ENCODE results near the gene NFS1. TPM values are rescaled to one million over a fixed set of nuclear protein-coding genes. Genes with fewer than 3 reads are reported as not detected.

Gene NFS1
- total and polyA plus RNA-seq, 4 donors, result 30.1 to 55.2 (median 46.1) TPM

- peaks cover 0 to 6% (median 2%) of the 10 kb centered on the region in 4 donors for H3K4me1 ChIP-seq (ENCODE audit: control insufficient read depth in 4 of 4, insufficient read depth in 4 of 4, low read length in 3 of 4)
- DNase-seq (ENCODE audit: low spot score), result no peak
- H3K9me3 ChIP-seq (ENCODE audit: control insufficient read depth in 4 of 4, low read length in 3 of 4), result no peaks in the 10 kb centered on the region
- no peak overlapping the region for H3K4me3 ChIP-seq (ENCODE audit: low read depth in 1 of 3, low read length in 3 of 3)
- no peaks in the 10 kb centered on the region for H3K27me3 ChIP-seq (ENCODE audit: control insufficient read depth in 4 of 4, insufficient read depth in 4 of 4, low read length in 3 of 4)
- TF ChIP-seq GABPA (IDR thresholded peaks at IDR 0.05 in 1 of 2, conservative IDR thresholded peaks at IDR 0.05 in 1 of 2), result no peak
- TF ChIP-seq MAX (IDR thresholded peaks at IDR 0.05), result no peak
- TF ChIP-seq ATF3 (IDR thresholded peaks at IDR 0.05), result no peak
- H3K36me3 ChIP-seq (ENCODE audit: control insufficient read depth in 4 of 4, insufficient read depth in 3 of 4, low read depth in 1 of 4, low read length in 3 of 4), result no peaks in the 10 kb centered on the region
- H3K27ac ChIP-seq (ENCODE audit: low read depth in 1 of 2, low read length in 2 of 2), result no peak overlapping the region
- WGBS, result 83% methylated on average over 4 of the region's 4 CpGs
- no peak overlapping the region for H3K9ac ChIP-seq (ENCODE audit: low read depth in 1 of 2, low read length in 2 of 2)
Observed at GRCh38 chr20:35641743-35642142, 57.4 kb downstream of the NFS1 start.

GRCh38 chr20:35640724-35641123 is 58.4 kb downstream of the NFS1 start:
- Histone ChIP-seq H3K9ac (ENCODE audit: low read depth in 1 of 2, low read length in 2 of 2) (no peak overlapping the region), H3K36me3 (ENCODE audit: control insufficient read depth in 4 of 4, insufficient read depth in 3 of 4, low read depth in 1 of 4, low read length in 3 of 4) (no peaks in the 10 kb centered on the region), H3K4me3 (ENCODE audit: low read depth in 1 of 3, low read length in 3 of 3) (no peak overlapping the region), H3K27ac (ENCODE audit: low read depth in 1 of 2, low read length in 2 of 2) (no peak overlapping the region), H3K27me3 (ENCODE audit: control insufficient read depth in 4 of 4, insufficient read depth in 4 of 4, low read length in 3 of 4) (no peaks in the 10 kb centered on the region), H3K4me1 (ENCODE audit: control insufficient read depth in 4 of 4, insufficient read depth in 4 of 4, low read length in 3 of 4) (peaks cover 0 to 13% (median 5%) of the 10 kb centered on the region in 4 donors), H3K9me3 (ENCODE audit: control insufficient read depth in 4 of 4, low read length in 3 of 4) (no peaks in the 10 kb centered on the region)
- DNase-seq (ENCODE audit: low spot score), result no peak
- WGBS, result 91% methylated on average over 3 of the region's 3 CpGs
- TF ChIP-seq REST (IDR thresholded peaks at IDR 0.05) (no peak), ZBTB33 (IDR thresholded peaks at IDR 0.05) (no peak), RXRA (IDR thresholded peaks at IDR 0.05) (no peak), GABPA (IDR thresholded peaks at IDR 0.05 in 1 of 2, conservative IDR thresholded peaks at IDR 0.05 in 1 of 2) (no peak), FOXA1 (IDR thresholded peaks at IDR 0.05) (no peak), TAF1 (conservative IDR thresholded peaks at IDR 0.05) (no peak), EGR1 (IDR thresholded peaks at IDR 0.05; ENCODE audit: low read depth in 2 of 2) (no peak), YY1 (IDR thresholded peaks at IDR 0.05) (no peak), CTCF (IDR thresholded peaks at IDR 0.05; ENCODE audit: low read depth, low read length, missing input control) (no peak)

Data from liver (tissue), 9 donors.